HG03159 (cell line): ENCODE measurements around the gene MARCHF11.

Source experiments
- ATAC-seq: cut with Tn5 transposase; IDR thresholded peaks from one replicate; pipeline ENCODE4 v1.9.1; 2021; ENCODE audit warnings: mild to moderate bottlenecking, moderate library complexity; ENCODE audit not compliant: unreplicated experiment

The MARCHF11 gene

GRCh38 chr5:16179511-16179935 lies at the start of gene MARCHF11:
Gene MARCHF11 (minus strand): TSS chr5:16179791. CDS start chr5:16179575, 216 bp downstream.
- no peak for ATAC-seq

GRCh38 chr5:16225927-16226326 lies 46.3 kb upstream of the MARCHF11 start:
- no peak for ATAC-seq

- ATAC-seq: no peak
Observed at GRCh38 chr5:16192311-16192710, 12.7 kb upstream of the MARCHF11 start.

- no peak for ATAC-seq
Observed at GRCh38 chr5:16180789-16181082, 1.1 kb upstream of the MARCHF11 start.

GRCh38 chr5:16179936-16180788 lies 571 bp upstream of the MARCHF11 start:
- no peak for ATAC-seq

- no peak for ATAC-seq
Observed at GRCh38 chr5:16178745-16179372, 732 bp downstream of the MARCHF11 start.

- no peak for ATAC-seq
Observed at GRCh38 chr5:16169550-16169949, 10.0 kb downstream of the MARCHF11 start.

- ATAC-seq: peak; percentile 95
Observed at GRCh38 chr5:16160706-16161105, 18.9 kb downstream of the MARCHF11 start.

- ATAC-seq: no peak
Observed at GRCh38 chr5:16159636-16160035, 20.0 kb downstream of the MARCHF11 start.

GRCh38 chr5:16156152-16156551 lies 23.4 kb downstream of the MARCHF11 start:
- no peak for ATAC-seq

GRCh38 chr5:16152601-16153568 lies 26.7 kb downstream of the MARCHF11 start:
- no peak for ATAC-seq

GRCh38 chr5:16149621-16150020 lies 30.0 kb downstream of the MARCHF11 start:
- ATAC-seq: no peak

- no peak for ATAC-seq
Observed at GRCh38 chr5:16147179-16147900, 32.3 kb downstream of the MARCHF11 start.

GRCh38 chr5:16144416-16144815 lies 35.2 kb downstream of the MARCHF11 start:
- ATAC-seq: no peak

- ATAC-seq: no peak
Observed at GRCh38 chr5:16143361-16144049, 36.1 kb downstream of the MARCHF11 start.

- ATAC-seq: no peak
Observed at GRCh38 chr5:16140944-16141343, 38.6 kb downstream of the MARCHF11 start.

GRCh38 chr5:16140417-16140816 lies 39.2 kb downstream of the MARCHF11 start:
- no peak for ATAC-seq

GRCh38 chr5:16137177-16137576 lies 42.4 kb downstream of the MARCHF11 start:
- ATAC-seq: no peak

- no peak for ATAC-seq
Observed at GRCh38 chr5:16135506-16135905, 44.1 kb downstream of the MARCHF11 start.

- ATAC-seq: no peak
Observed at GRCh38 chr5:16135003-16135402, 44.6 kb downstream of the MARCHF11 start.
